IPS-18c (cell line): ENCODE results near the gene CCDC92.
A peak's percentile ranks its signal among the peaks of the same experiment; 100 is the strongest.

Experiments
- H3K4me3 ChIP-seq: 2 replicates; pipeline ENCODE4 v1.7.0; 2013; ENCODE audit warnings: low read depth, mild to moderate bottlenecking, low read length, moderate library complexity; ENCODE audit not compliant: insufficient read depth
- H3K9me3 ChIP-seq: one replicate; pipeline ENCODE4 v1.6.1; 2013; ENCODE audit warnings: mild to moderate bottlenecking, low read length, moderate library complexity; ENCODE audit not compliant: control insufficient read depth, insufficient read depth

The CCDC92 gene

GRCh38 chr12:123972457-123973401 is at the start of gene CCDC92, which contains the start of gene ZNF664:
Gene CCDC92 (minus strand): TSS chr12:123972831. CDS start chr12:123944305, 28,526 bp downstream.
Gene ZNF664 (plus strand): TSS chr12:123973215. CDS start chr12:124012145, 38,930 bp downstream.
- H3K4me3 ChIP-seq, result peak within 1 kb of the TSS; percentile 77
- H3K9me3 ChIP-seq, result no peaks in the 10 kb centered on the region

- H3K9me3 ChIP-seq, result no peaks in the 10 kb centered on the region
- H3K4me3 ChIP-seq, result no peak overlapping the region
These were observed 49.5 kb upstream of the CCDC92 start for GRCh38 chr12:124022161-124022560.

- no peaks in the 10 kb centered on the region for H3K9me3 ChIP-seq
These were observed 48.4 kb upstream of the CCDC92 start for GRCh38 chr12:124021007-124021406.

GRCh38 chr12:124020514-124020949 is 47.9 kb upstream of the CCDC92 start:
- no peaks in the 10 kb centered on the region for H3K9me3 ChIP-seq
- no peak overlapping the region for H3K4me3 ChIP-seq

More at GRCh38 chr12:124021007-124021406, 48.4 kb upstream of the CCDC92 start:
- no peak overlapping the region for H3K4me3 ChIP-seq

GRCh38 chr12:124019115-124019514 is 46.5 kb upstream of the CCDC92 start:
- no peak overlapping the region for H3K4me3 ChIP-seq
- no peaks in the 10 kb centered on the region for H3K9me3 ChIP-seq

GRCh38 chr12:124018539-124018938 is 45.9 kb upstream of the CCDC92 start:
- Histone ChIP-seq H3K4me3 (no peak overlapping the region), H3K9me3 (no peaks in the 10 kb centered on the region)

- H3K4me3 ChIP-seq, result no peak overlapping the region
- no peaks in the 10 kb centered on the region for H3K9me3 ChIP-seq
These were observed 44.4 kb upstream of the CCDC92 start for GRCh38 chr12:124017064-124017463.

GRCh38 chr12:124015494-124016461 is 43.1 kb upstream of the CCDC92 start:
- no peaks in the 10 kb centered on the region for H3K9me3 ChIP-seq

GRCh38 chr12:124013073-124013472 is 40.4 kb upstream of the CCDC92 start:
- Histone ChIP-seq H3K4me3 (no peak overlapping the region), H3K9me3 (no peaks in the 10 kb centered on the region)

More at GRCh38 chr12:124015494-124016461, 43.1 kb upstream of the CCDC92 start:
- no peak overlapping the region for H3K4me3 ChIP-seq

- H3K9me3 ChIP-seq, result no peaks in the 10 kb centered on the region
- H3K4me3 ChIP-seq, result no peak overlapping the region
These were observed 38.9 kb upstream of the CCDC92 start for GRCh38 chr12:124011435-124012115.

- Histone ChIP-seq H3K9me3 (no peaks in the 10 kb centered on the region), H3K4me3 (no peak overlapping the region)
These were observed 38.1 kb upstream of the CCDC92 start for GRCh38 chr12:124010687-124011086.

- Histone ChIP-seq H3K4me3 (no peak overlapping the region), H3K9me3 (no peaks in the 10 kb centered on the region)
These were observed 37.1 kb upstream of the CCDC92 start for GRCh38 chr12:124009781-124010180.

- H3K4me3 ChIP-seq, result no peak overlapping the region
- H3K9me3 ChIP-seq, result no peaks in the 10 kb centered on the region
These were observed 36.0 kb upstream of the CCDC92 start for GRCh38 chr12:124008595-124008994.

GRCh38 chr12:124007826-124008570 is 35.4 kb upstream of the CCDC92 start:
- Histone ChIP-seq H3K4me3 (no peak overlapping the region), H3K9me3 (no peaks in the 10 kb centered on the region)

- Histone ChIP-seq H3K9me3 (no peaks in the 10 kb centered on the region), H3K4me3 (no peak overlapping the region)
These were observed 34.4 kb upstream of the CCDC92 start for GRCh38 chr12:124006846-124007713.
